GM19025 (cell line): ENCODE data around the gene APC2.
"Not testable (repeated sequence)": the region's sequence is repeated elsewhere in the genome, so short reads cannot be mapped to it uniquely, and the experiment has no call there.

Experiments used
- ATAC-seq: cut with Tn5 transposase; IDR thresholded peaks from one replicate; pipeline ENCODE4 v1.9.1; 2021; ENCODE audit warnings: mild to moderate bottlenecking, low read depth, moderate library complexity; ENCODE audit not compliant: unreplicated experiment

APC2 gene

GRCh38 chr19:1429750-1430149 is 20.2 kb upstream of the APC2 start:
- ATAC-seq = no peak

GRCh38 chr19:1430246-1430645 is 19.7 kb upstream of the APC2 start:
- no peak for ATAC-seq

GRCh38 chr19:1431759-1432506 is 18.0 kb upstream of the APC2 start:
- ATAC-seq = no peak

GRCh38 chr19:1432507-1432887 is 17.4 kb upstream of the APC2 start:
- no peak for ATAC-seq

DNA sequence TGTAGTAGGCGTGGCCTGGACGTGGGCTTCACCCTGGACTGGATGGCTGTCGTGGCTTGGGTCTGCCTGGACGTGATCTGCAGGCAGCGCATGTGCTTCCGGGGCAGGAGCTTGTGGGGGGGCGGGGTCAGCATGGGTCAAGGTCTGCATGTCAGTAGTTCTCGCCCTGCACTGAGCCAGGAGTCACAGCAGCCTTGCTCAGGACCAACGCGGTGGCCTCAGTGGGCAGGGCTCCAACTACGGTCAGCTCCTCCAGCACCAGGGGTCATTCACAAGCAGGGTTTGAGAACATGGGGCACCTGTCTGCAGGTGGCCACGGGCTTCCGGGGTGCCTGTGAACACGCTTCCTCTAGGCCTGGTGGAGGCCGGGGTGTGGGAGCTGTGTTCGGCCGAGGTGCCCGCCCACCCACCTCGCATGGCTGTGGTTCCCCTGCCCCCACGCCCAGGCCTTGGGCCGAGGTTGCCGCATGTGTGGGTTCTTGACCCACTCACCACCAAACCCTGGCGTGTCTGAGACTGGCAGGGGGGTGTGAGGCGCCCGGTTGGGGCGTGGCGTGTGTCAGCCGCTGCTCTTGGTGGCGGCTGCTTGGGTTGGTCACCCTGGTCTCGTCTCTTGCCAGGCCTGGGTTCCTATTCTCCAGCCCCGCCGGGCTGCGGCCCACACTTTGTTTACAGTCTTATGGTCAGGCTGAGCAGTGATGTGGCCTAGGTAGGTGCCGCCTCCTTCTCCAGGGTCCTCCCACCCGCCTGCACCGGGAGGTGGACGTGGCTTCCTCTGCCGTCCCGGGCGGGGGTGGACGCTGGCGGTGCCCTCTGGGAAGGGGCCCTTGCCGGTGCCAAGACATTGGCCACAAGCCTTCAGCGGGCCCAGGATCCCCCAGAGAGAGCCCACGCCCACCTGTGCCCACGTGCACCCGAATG is 16.5 kb upstream of the APC2 start:
- no peak for ATAC-seq

GRCh38 chr19:1434040-1434366 is 15.9 kb upstream of the APC2 start:
- ATAC-seq = no peak

DNA sequence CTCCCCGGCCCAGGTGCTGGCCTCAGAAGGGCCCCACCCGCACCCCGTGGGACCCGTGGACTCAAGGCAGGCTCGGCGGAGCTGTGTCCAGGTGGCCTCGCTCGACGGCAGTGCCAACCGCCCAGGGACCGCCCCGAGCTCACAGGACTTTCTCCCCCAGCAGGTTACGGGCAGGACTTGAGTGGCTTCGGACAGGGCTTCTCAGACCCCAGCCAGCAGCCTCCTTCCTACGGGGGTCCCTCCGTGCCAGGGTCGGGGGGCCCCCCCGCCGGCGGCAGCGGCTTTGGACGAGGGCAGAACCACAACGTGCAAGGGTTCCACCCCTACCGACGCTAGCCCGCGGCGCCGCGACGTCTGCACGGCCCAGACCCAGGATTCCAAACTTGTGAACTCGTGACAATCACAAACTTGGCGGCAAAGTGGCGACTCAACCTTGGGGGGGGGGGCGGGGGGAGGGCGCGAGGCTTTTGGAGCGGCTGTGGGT is 15.3 kb upstream of the APC2 start:
- ATAC-seq = no peak

DNA sequence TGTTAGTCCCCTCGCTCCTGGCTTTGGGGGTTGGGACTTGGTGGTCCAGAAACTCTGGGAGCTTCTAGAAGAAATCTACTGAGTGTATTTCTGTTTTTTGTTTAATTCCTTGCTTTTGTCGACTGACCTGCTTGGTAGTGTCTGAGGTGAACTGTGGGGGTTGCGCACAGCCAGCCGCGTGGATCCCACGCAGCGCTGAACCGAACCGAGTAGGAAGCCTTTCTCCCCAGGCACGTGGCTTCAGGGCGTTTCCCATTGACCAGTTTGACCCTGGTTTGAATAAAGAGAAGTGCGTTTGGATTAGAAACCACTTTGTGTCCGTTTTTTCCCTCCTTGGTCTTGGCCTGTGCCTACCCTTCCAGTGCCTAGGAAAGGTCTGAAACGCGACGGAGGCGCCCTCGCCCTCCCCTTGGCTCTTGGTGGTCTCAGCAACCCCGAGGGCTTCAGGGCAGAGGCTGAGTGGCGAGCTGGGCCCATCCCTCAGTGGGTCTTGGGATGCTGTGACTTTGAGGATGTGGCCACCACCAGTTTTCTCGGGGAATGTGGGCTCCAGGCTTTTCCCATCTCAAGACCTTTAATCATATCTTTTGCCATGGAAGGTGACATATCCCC is 14.4 kb upstream of the APC2 start:
- ATAC-seq = no peak

- no peak for ATAC-seq
These were observed 12.3 kb upstream of the APC2 start for GRCh38 chr19:1437609-1438008.

DNA sequence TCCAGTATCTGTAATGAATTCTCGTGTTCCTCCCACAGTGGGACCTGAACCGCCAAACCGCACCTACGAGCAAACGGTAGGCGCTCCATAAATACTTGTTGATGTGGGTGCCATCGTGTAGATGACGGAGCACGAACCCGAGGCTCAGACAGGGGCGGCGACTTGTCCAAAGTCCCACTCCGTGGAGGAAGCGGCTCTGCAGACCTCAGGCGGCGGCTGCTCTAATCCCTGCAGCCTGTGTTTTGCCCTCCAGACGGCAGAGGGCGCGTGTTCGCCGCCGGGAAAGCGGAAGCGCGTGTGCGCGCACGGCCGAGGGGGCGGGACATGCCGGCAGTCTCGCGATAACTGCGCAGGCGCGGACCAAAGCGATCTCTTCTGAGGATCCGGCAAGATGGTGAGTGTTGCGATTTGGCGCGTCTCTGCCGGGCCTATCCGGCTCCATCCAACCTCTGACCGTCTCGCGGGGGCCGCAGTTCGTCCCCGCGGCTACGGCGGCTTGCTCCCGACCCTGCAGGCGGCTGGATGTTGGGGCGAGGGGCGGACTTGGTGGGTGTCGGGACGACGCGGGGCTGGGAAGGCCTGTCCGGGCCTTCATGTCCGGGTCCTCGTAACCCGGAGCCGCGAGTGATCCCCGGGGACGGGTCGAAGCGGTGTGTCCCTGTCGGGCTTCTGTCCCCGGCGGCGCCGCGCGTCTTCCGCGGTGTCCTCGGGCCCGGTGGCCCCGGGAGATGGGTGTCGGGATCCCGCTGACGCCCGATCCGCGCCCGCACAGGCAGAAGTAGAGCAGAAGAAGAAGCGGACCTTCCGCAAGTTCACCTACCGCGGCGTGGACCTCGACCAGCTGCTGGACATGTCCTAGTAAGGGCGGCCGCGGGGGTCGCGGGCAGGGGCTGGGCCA is 11.6 kb upstream of the APC2 start, which contains the start of gene RPS15:
Gene RPS15, plus strand, starts transcription at position 362 of the 898 bp plus-strand sequence. Its CDS starts 30 bp downstream, at position 392.
- ATAC-seq = peak; percentile 64

DNA sequence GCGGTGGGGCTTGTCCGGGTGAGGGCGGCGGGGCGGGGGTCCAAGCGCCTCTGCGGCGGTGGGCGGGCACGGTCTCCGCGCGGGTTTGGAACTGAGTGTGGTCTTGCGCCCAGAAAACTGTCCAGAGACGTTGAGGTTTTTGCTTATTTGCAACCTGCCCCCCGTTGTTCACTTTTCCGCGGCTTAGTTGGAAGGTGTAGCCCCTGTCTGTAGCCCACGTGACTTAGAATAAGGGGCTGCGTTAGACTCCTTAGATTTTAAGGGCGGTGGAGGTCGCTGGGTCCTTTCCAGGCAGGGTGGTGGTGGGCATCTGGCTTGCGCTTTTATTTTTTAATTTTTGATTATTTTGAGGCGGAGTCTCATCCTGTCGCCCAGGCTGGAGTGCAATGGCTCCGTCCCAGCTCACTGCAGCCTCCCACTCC is 11.0 kb upstream of the APC2 start:
- no peak for ATAC-seq

GRCh38 chr19:1439525-1440417 is 10.2 kb upstream of the APC2 start:
- ATAC-seq = not testable (repeated sequence)

GRCh38 chr19:1440418-1440801 is 9.5 kb upstream of the APC2 start:
- no peak for ATAC-seq

- no peak for ATAC-seq
These were observed 8.9 kb upstream of the APC2 start for GRCh38 chr19:1441022-1441426.

- ATAC-seq = no peak
These were observed 8.1 kb upstream of the APC2 start for GRCh38 chr19:1441677-1442438.

- ATAC-seq = peak; percentile 71
These were observed 4.6 kb upstream of the APC2 start for GRCh38 chr19:1445185-1445931.

DNA sequence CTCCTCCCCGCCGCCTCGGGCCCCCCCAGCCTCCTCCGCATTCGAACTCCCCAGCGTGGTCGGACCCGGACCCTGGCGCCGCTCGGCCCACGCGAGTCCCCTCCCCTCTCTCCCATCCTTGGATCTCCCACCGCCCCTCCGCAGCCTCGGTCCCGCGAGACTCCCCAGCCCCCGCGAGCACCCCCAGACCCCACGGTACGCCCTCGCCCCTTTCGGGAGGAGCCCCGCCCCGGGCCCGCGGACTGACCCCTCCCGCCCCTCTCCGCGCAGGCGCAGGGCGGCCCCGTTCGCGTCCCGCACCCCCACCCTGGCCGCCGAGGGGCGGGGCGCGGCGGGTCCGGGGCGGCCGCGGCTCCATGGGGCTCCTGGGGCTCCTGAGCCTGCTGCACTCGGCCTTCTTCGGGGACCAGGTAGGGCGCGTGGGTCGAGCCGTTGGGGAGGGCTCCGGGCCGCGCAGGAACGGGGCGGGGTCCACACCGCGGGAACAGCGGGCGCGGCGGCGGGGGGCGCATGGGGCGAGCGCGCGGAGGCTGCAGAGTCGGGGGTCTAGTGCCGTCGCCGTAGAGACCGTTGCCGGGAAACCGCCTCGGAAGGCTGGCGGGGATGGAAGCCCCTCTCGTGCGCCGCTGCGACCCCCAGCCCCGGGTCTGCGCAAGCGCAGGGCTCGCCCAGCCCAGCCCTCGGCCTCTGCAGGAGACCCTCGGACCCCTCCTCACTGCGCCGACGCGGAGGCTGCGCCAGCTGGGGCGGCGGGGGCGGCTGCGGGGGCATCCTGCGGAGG is 3.8 kb upstream of the APC2 start:
- ATAC-seq = no peak
